Neural cell (in vitro differentiated cells): ENCODE data around the gene TSPAN17. TPM values are rescaled to one million over a fixed set of nuclear protein-coding genes. Genes with fewer than 3 reads are reported as not detected.

Source experiments
- H2AFZ ChIP-seq: fragments of 200-600, 300-800 bp; sonication (generic), shearing (Covaris generic); 2 replicates; pipeline ENCODE4 v1.6.0; 2014; ENCODE audit warnings: low read depth, mild to moderate bottlenecking, antibody characterized with exemption, low read length, moderate library complexity
- H3F3A ChIP-seq: fragments of 200-600 bp; shearing (Covaris generic); 2 replicates; pipeline ENCODE4 v1.6.1; 2016; ENCODE audit warnings: mild to moderate bottlenecking, moderate library complexity, mixed read lengths, antibody characterized with exemption, low read length; ENCODE audit not compliant: insufficient read depth, poor library complexity, severe bottlenecking
- H3K27ac ChIP-seq: fragments of 200-600, 300-800 bp; sonication (generic), shearing (Covaris generic); 2 replicates; pipeline ENCODE4 v1.5.1; 2014; ENCODE audit warnings: mild to moderate bottlenecking, low read length, moderate library complexity
- H3K27me3 ChIP-seq: fragments of 300-800, 200-600 bp; sonication (generic), shearing (Covaris generic); 2 replicates; pipeline ENCODE4 v1.6.0; 2014; ENCODE audit warnings: mild to moderate bottlenecking, low read depth, low read length, moderate library complexity; ENCODE audit not compliant: insufficient read depth
- H3K36me3 ChIP-seq: fragments of 300-800, 200-600 bp; sonication (generic), shearing (Covaris generic); 2 replicates; pipeline ENCODE4 v1.5.1; 2014; ENCODE audit warnings: mild to moderate bottlenecking, antibody characterized with exemption, low read length, moderate library complexity; ENCODE audit not compliant: insufficient read depth
- H3K4me2 ChIP-seq: fragments of 300-800, 200-600 bp; sonication (generic), shearing (Covaris generic); 2 replicates; pipeline ENCODE4 v1.6.0; 2014; ENCODE audit warnings: mild to moderate bottlenecking, low read length
- H3K4me3 ChIP-seq: fragments of 300-800, 200-600 bp; sonication (generic), shearing (Covaris generic); 2 replicates; pipeline ENCODE4 v1.5.1; 2014; ENCODE audit warnings: mild to moderate bottlenecking, low read length, moderate library complexity
- H3K79me2 ChIP-seq: fragments of 200-600 bp; shearing (Covaris generic); replicated peaks from 2 replicates; pipeline ENCODE4 v1.6.0; 2014; ENCODE audit warnings: mild to moderate bottlenecking, low read length, moderate library complexity; ENCODE audit not compliant: insufficient read depth
- H3K9ac ChIP-seq: fragments of 300-800, 200-600 bp; sonication (generic), shearing (Covaris generic); 2 replicates; pipeline ENCODE4 v1.6.1; 2016; ENCODE audit warnings: mild to moderate bottlenecking, low read length, mixed read lengths
- H3K9me2 ChIP-seq: fragments of 200-600 bp; shearing (Covaris generic); 2 replicates; pipeline ENCODE4 v1.6.1; 2016; ENCODE audit warnings: mild to moderate bottlenecking, low read length, mixed read lengths; ENCODE audit not compliant: insufficient read depth
- H3K9me3 ChIP-seq: fragments of 200-600, 300-800 bp; sonication (generic), shearing (Covaris generic); 2 replicates; pipeline ENCODE4 v1.6.1; 2016; ENCODE audit warnings: mild to moderate bottlenecking, mixed run types, low read length, moderate library complexity, mixed read lengths
- H4K20me1 ChIP-seq: fragments of 200-600 bp; shearing (Covaris generic); 2 replicates; pipeline ENCODE4 v1.6.1; 2016; ENCODE audit warnings: mild to moderate bottlenecking, mixed run types; ENCODE audit not compliant: insufficient read depth
- CTCF ChIP-seq: fragments of 450-650 bp; IDR thresholded peaks from 2 replicates; pipeline ENCODE4 v1.5.1; 2014; ENCODE audit warnings: antibody characterized with exemption, mild to moderate bottlenecking, moderate library complexity; ENCODE audit not compliant: poor library complexity, severe bottlenecking
- EP300 ChIP-seq: fragments of 450-650 bp; conservative IDR thresholded peaks from 2 replicates; pipeline ENCODE4 v1.6.1; 2014; ENCODE audit warnings: antibody characterized with exemption, mild to moderate bottlenecking, moderate library complexity; ENCODE audit not compliant: poor library complexity, severe bottlenecking
- EZH2 ChIP-seq: fragments of 200-600, 300-800 bp; shearing (Covaris generic), sonication (generic); IDR thresholded peaks from 2 replicates; pipeline ENCODE4 v1.6.1; 2014; ENCODE audit warnings: antibody characterized with exemption, low read length, borderline replicate concordance, mild to moderate bottlenecking; ENCODE audit not compliant: insufficient read depth, poor library complexity, severe bottlenecking
- MXI1 ChIP-seq: fragments of 450-650 bp; conservative IDR thresholded peaks from 2 replicates; pipeline ENCODE4 v1.6.1; 2014; ENCODE audit warnings: antibody characterized with exemption, mild to moderate bottlenecking; ENCODE audit not compliant: poor library complexity, severe bottlenecking
- POLR2AphosphoS5 ChIP-seq: IDR thresholded peaks from 2 replicates; pipeline ENCODE4 v1.6.1; 2012
- RAD21 ChIP-seq: fragments of 450-650 bp; conservative IDR thresholded peaks from 2 replicates; pipeline ENCODE4 v1.6.1; 2014; ENCODE audit warnings: antibody characterized with exemption, mild to moderate bottlenecking, moderate library complexity
- REST ChIP-seq: IDR thresholded peaks from 2 replicates; pipeline ENCODE4 v1.6.1; 2012; ENCODE audit warnings: borderline replicate concordance
- SMC3 ChIP-seq: fragments of 450-650 bp; conservative IDR thresholded peaks from 2 replicates; pipeline ENCODE4 v1.6.1; 2014; ENCODE audit warnings: antibody characterized with exemption, mild to moderate bottlenecking, moderate library complexity; ENCODE audit not compliant: poor library complexity
- TAF1 ChIP-seq: IDR thresholded peaks from 2 replicates; pipeline ENCODE4 v1.6.1; 2012; ENCODE audit warnings: low read depth
- polyA plus RNA-seq: library from polyadenylated mRNA; depleted of rRNA; stranded (reverse); fragments of >200 nt; gene quantifications from 2 replicates; pipeline ENCODE4 v1.2.3, GENCODE V29; 2014

Gene TSPAN17
- polyA plus RNA-seq, 1 donor from 2014 or later = 66.4 TPM

GRCh38 chr5:176644294-176644693 is 3.0 kb upstream of the TSPAN17 start:
- Histone ChIP-seq H3K9ac (no peak overlapping the region), H3K27ac (no peak overlapping the region), H3K4me3 (no peak overlapping the region), H3K9me3 (no peaks in the 10 kb centered on the region), H3K36me3 (no peaks in the 10 kb centered on the region), H4K20me1 (no peaks in the 10 kb centered on the region), H3K4me2 (no peak overlapping the region), H3K79me2 (peaks cover 9% of the 10 kb centered on the region), H3F3A (no peaks in the 10 kb centered on the region), H3K27me3 (no peaks in the 10 kb centered on the region), H2AFZ (no peak overlapping the region), H3K9me2 (no peaks in the 10 kb centered on the region)
- TF ChIP-seq POLR2AphosphoS5 (no peak), CTCF (no peak), SMC3 (no peak), REST (no peak), MXI1 (no peak), RAD21 (no peak), EP300 (no peak), EZH2 (no peak), TAF1 (no peak)

DNA sequence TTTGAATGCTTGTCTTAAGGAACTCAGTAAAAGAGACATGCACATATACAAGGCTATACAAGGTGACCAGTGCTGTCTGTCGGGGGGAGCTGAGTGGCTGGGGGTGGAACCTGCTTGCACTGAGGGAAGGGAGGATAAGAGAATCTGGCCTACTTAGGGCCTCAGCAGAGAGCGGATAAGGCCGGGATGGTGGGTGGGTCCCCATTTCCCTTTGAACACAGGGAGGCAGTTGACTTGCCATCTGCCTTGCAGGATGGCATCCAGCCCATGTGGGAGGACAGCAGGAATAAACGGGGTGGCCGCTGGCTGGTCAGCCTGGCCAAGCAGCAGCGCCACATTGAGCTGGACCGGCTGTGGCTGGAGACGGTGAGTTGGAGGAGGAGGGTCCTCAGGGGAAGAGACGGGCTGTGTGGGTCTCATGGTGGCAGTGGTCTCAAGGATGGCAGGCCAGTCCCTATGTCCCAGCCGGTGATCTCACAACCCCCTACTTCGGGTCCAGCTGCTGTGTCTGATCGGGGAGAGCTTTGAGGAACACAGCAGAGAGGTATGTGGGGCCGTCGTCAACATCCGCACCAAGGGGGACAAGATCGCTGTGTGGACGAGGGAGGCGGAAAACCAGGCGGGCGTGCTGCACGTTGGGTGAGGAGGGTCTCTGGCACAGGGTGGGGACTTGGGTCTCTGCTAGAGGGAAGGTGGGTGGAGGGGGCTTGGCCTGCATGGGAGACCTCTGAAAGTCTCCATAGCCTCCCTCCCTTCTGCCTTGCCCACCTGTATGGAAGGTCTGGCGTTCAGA is 2.2 kb upstream of the TSPAN17 start:
- H3K27me3 ChIP-seq = no peaks in the 10 kb centered on the region
- H2AFZ ChIP-seq = no peak overlapping the region
- no peaks in the 10 kb centered on the region for H3F3A ChIP-seq
- H3K4me2 ChIP-seq = no peak overlapping the region
- no peak overlapping the region for H3K27ac ChIP-seq
- no peaks in the 10 kb centered on the region for H3K36me3 ChIP-seq
- H3K9ac ChIP-seq = no peak overlapping the region
- TF ChIP-seq SMC3 (no peak), CTCF (no peak), EZH2 (no peak)
- H3K9me3 ChIP-seq = no peaks in the 10 kb centered on the region
- no peaks in the 10 kb centered on the region for H3K9me2 ChIP-seq
- no peak overlapping the region for H3K4me3 ChIP-seq
- no peaks in the 10 kb centered on the region for H4K20me1 ChIP-seq
- peaks cover 9% of the 10 kb centered on the region for H3K79me2 ChIP-seq
